ENCODE results near the gene NIT1. TPM values are rescaled to one million over a fixed set of nuclear protein-coding genes. Genes with fewer than 3 reads are reported as not detected.

Gene NIT1
- total and polyA plus RNA-seq, 2 donors (not counting 3 experiments of a cell fraction or from before 2014, with no cell fraction given) = 20.3 to 26.5 TPM

- ChIA-PET CTCF (interaction anchor here (1.9 kb wide), 1 partner anchor 10 kb away, joined by 6 read pairs; no protein-coding TSS in a partner anchor), POLR2A (no interaction called here)
- no peak overlapping the region for H3K4me3 ChIP-seq (replicated peaks in 1 of 3; ENCODE audit: insufficient read depth in 1 of 3, low read depth in 1 of 3, low read length in 3 of 3)
- H3K9ac ChIP-seq (replicated peaks; ENCODE audit: extremely low read depth, insufficient read depth, low read length) = no peak overlapping the region
- H2AFZ ChIP-seq (ENCODE audit: low read depth, low read length) = no peak overlapping the region
- FAIRE-seq = no peak
- H3K9me3 ChIP-seq (replicated peaks; ENCODE audit: control insufficient read depth, insufficient read depth, low read length) = no peaks in the 10 kb centered on the region
- H3K27ac ChIP-seq (ENCODE audit: insufficient read depth, low read depth, low read length) = no peak overlapping the region
- no peaks in the 10 kb centered on the region for H3K27me3 ChIP-seq (ENCODE audit: control insufficient read depth in 2 of 2, insufficient read depth in 2 of 2, low read length in 2 of 2)
- no peak overlapping the region for H3K4me2 ChIP-seq (ENCODE audit: insufficient read depth, low read length)
- BruUV-seq (replicated peaks) = no TSS peak
- no peaks in the 10 kb centered on the region for H4K20me1 ChIP-seq (replicated peaks; ENCODE audit: control insufficient read depth, extremely low read depth, insufficient read depth, low read length)
- dilution Hi-C loops (cut with MboI; ENCODE audit: extremely low pct_ligation_motif_present, low sequenced_read_pairs) (no loop called here), intact Hi-C loops (cut with micrococcal nuclease) (no loop called here)
- no peaks in the 10 kb centered on the region for H3K79me2 ChIP-seq (ENCODE audit: control insufficient read depth, insufficient read depth, low read length)
- TF ChIP-seq GATA2 (IDR thresholded peaks at IDR 0.05; ENCODE audit: insufficient read depth, insufficient read length, low read depth, low read length) (no peak), EZH2 (IDR thresholded peaks at IDR 0.05; ENCODE audit: borderline replicate concordance, low read depth, low read length, severe bottlenecking) (no peak)
- H3K9me1 ChIP-seq (replicated peaks; ENCODE audit: control insufficient read depth, extremely low read depth, insufficient read depth, low read length) = no peaks in the 10 kb centered on the region
- H3K4me1 ChIP-seq (ENCODE audit: control insufficient read depth, extremely low read depth, insufficient read depth, low read length) = no peaks in the 10 kb centered on the region
- no peak for DNase-seq (ENCODE audit: low read depth, low spot score)
- H3K36me3 ChIP-seq (ENCODE audit: control insufficient read depth in 2 of 2, extremely low read depth in 1 of 2, insufficient read depth in 2 of 2, low read length in 2 of 2) = no peaks in the 10 kb centered on the region
Observed at GRCh38 chr1:161074676-161075368, 43.1 kb upstream of the NIT1 start.

DNA sequence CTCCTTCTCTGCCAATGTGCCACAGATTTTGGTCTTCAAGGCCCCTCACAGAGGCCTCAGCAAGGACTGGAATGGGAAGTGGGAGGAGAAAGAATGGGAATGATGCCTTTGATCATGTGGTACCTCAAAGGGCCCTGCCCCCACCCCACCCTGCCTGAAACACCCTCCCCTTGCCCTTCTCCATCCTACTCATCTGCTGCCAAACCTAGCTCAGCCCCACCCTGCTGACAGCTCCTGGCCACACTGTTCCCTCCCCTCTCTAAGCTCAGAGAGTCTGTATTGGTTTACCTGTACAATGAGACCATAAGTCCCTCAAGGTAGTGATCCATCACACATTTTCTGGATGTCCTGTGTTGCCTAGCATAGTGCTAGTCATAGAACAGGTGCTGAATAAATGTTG is 41.5 kb upstream of the NIT1 start:
- Histone ChIP-seq H3K4me2 (ENCODE audit: insufficient read depth, low read length) (no peak overlapping the region), H3K9me3 (replicated peaks; ENCODE audit: control insufficient read depth, insufficient read depth, low read length) (no peaks in the 10 kb centered on the region), H3K9me1 (replicated peaks; ENCODE audit: control insufficient read depth, extremely low read depth, insufficient read depth, low read length) (no peaks in the 10 kb centered on the region), H2AFZ (ENCODE audit: low read depth, low read length) (no peak overlapping the region), H3K27me3 (ENCODE audit: control insufficient read depth in 2 of 2, insufficient read depth in 2 of 2, low read length in 2 of 2) (no peaks in the 10 kb centered on the region), H3K9ac (replicated peaks; ENCODE audit: extremely low read depth, insufficient read depth, low read length) (no peak overlapping the region), H3K27ac (ENCODE audit: insufficient read depth, low read depth, low read length) (no peak overlapping the region), H4K20me1 (replicated peaks; ENCODE audit: control insufficient read depth, extremely low read depth, insufficient read depth, low read length) (no peaks in the 10 kb centered on the region), H3K4me1 (ENCODE audit: control insufficient read depth, extremely low read depth, insufficient read depth, low read length) (no peaks in the 10 kb centered on the region), H3K4me3 (replicated peaks in 1 of 3; ENCODE audit: insufficient read depth in 1 of 3, low read depth in 1 of 3, low read length in 3 of 3) (no peak overlapping the region), H3K36me3 (ENCODE audit: control insufficient read depth in 2 of 2, extremely low read depth in 1 of 2, insufficient read depth in 2 of 2, low read length in 2 of 2) (no peaks in the 10 kb centered on the region), H3K79me2 (ENCODE audit: control insufficient read depth, insufficient read depth, low read length) (no peaks in the 10 kb centered on the region)
- FAIRE-seq (no peak), DNase-seq (ENCODE audit: low read depth, low spot score) (no peak)
- no peak for TF ChIP-seq EZH2 (IDR thresholded peaks at IDR 0.05; ENCODE audit: borderline replicate concordance, low read depth, low read length, severe bottlenecking)
- CTCF ChIA-PET = interaction anchor here (0.6 to 0.7 kb wide), 2 partner anchors 31 to 195 kb away, joined by 3 read pairs; partner anchors contain the start of gene USF1
- intact Hi-C loops (cut with micrococcal nuclease) = no loop called here
- no TSS peak for BruUV-seq (replicated peaks)
- POLR2A ChIA-PET = no interaction called here
- dilution Hi-C loops (cut with MboI; ENCODE audit: extremely low pct_ligation_motif_present, low sequenced_read_pairs) = no loop called here

Data from endothelial cell of umbilical vein (primary cell).